Naive thymus-derived CD4-positive, alpha-beta T cell (primary cell): ENCODE results near the gene INF2. TPM values are rescaled to one million over a fixed set of nuclear protein-coding genes. Genes with fewer than 3 reads are reported as not detected.

Experiments
- ATAC-seq: fragments of 150-1000 bp; cut with Tn5 transposase; 2 replicates; pipeline ENCODE4 v1.10.0; 2021; ENCODE audit warnings: mild to moderate bottlenecking, moderate library complexity
- CTCF ChIA-PET: fragments of 350-600 bp; sonication (Branson Sonifier 250); formaldehyde crosslinking; loops from one replicate; lab custom pipeline; 2021; ENCODE audit warnings: antibody characterized with exemption; lab: Charles Lee
- POLR2A ChIA-PET: fragments of 350-600 bp; sonication (Branson Sonifier 250); formaldehyde crosslinking; loops from one replicate; lab custom pipeline; 2021; ENCODE audit warnings: antibody characterized with exemption, inconsistent platforms; lab: Charles Lee
- DNase-seq, 9 donors: peaks; one replicate each; pipeline versions ENCODE4 v3.0.0 to v3.0.0-alpha.2; 2020 to 2022; ENCODE audit warnings: mixed read lengths in 1 of 9
- H3K27ac ChIP-seq: one replicate; pipeline ENCODE4 v1.7.0; 2013; ENCODE audit warnings: mild to moderate bottlenecking, low read depth, low read length, moderate library complexity
- H3K27me3 ChIP-seq, 2 donors: one replicate each; pipeline ENCODE4 v1.7.0; 2013; ENCODE audit warnings: low read length in 2 of 2, mild to moderate bottlenecking in 2 of 2, moderate library complexity in 2 of 2; ENCODE audit not compliant: control insufficient read depth in 2 of 2, insufficient read depth in 2 of 2
- H3K36me3 ChIP-seq, 3 experiments: 1 replicate in 2 of 3; 2 replicates in 1 of 3; pipeline ENCODE4 v1.7.0; 2013; ENCODE audit warnings: low read length in 3 of 3, mild to moderate bottlenecking in 3 of 3, moderate library complexity in 1 of 3; ENCODE audit not compliant: insufficient read depth in 3 of 3, control insufficient read depth in 2 of 3
- H3K4me1 ChIP-seq, 2 donors: one replicate each; pipeline ENCODE4 v1.7.0; 2013; ENCODE audit warnings: low read length in 2 of 2, mild to moderate bottlenecking in 2 of 2, moderate library complexity in 1 of 2; ENCODE audit not compliant: control insufficient read depth in 2 of 2, insufficient read depth in 2 of 2
- H3K4me3 ChIP-seq: 2 replicates; pipeline ENCODE4 v1.7.0; 2013; ENCODE audit warnings: mild to moderate bottlenecking, low read length
- H3K9me3 ChIP-seq, 3 experiments: 1 replicate in 2 of 3; 2 replicates in 1 of 3; pipeline ENCODE4 v1.7.0; 2013; ENCODE audit warnings: low read length in 3 of 3; ENCODE audit not compliant: control insufficient read depth in 2 of 3
- H3K27ac Mint-ChIP-seq, 9 donors: one replicate each; pipeline ENCODE4 v1.8.0; 2020 to 2022; ENCODE audit warnings: mixed read lengths in 9 of 9, mild to moderate bottlenecking in 8 of 9, moderate library complexity in 5 of 9, inconsistent platforms in 2 of 9
- H3K27me3 Mint-ChIP-seq, 5 donors: one replicate each; pipeline ENCODE4 v1.8.0; 2021 to 2022; ENCODE audit warnings: mixed read lengths in 5 of 5, mild to moderate bottlenecking in 1 of 5
- H3K36me3 Mint-ChIP-seq, 5 donors: one replicate each; pipeline ENCODE4 v1.8.0; 2020 to 2022; ENCODE audit warnings: mixed read lengths in 5 of 5, mild to moderate bottlenecking in 3 of 5, inconsistent platforms in 1 of 5
- H3K4me1 Mint-ChIP-seq, 7 donors: one replicate each; pipeline ENCODE4 v1.8.0; 2020 to 2022; ENCODE audit warnings: mixed read lengths in 7 of 7, mild to moderate bottlenecking in 3 of 7, inconsistent platforms in 1 of 7
- H3K4me3 Mint-ChIP-seq, 10 donors: one replicate each; pipeline ENCODE4 v1.8.0; 2020 to 2022; ENCODE audit warnings: mild to moderate bottlenecking in 10 of 10, mixed read lengths in 10 of 10, moderate library complexity in 6 of 10, inconsistent platforms in 2 of 10
- H3K9me3 Mint-ChIP-seq, 11 donors: one replicate each; pipeline ENCODE4 v1.8.0; 2020 to 2022; ENCODE audit warnings: mixed read lengths in 11 of 11, mild to moderate bottlenecking in 4 of 11, inconsistent platforms in 1 of 11, moderate library complexity in 1 of 11
- intact Hi-C, 2 donors: fragments of 100-400 bp; cut with micrococcal nuclease; formaldehyde crosslinking; loops; one replicate each; pipeline ENCODE4 v1.15.1; 2023
- polyA plus RNA-seq, 2 donors: library from polyadenylated mRNA; unstranded; fragments of 300-500 nt; fragmentation: Illumina TruSeq; gene quantifications; one replicate each; pipeline ENCODE4 v1.2.3, GENCODE V29; 2021
- total RNA-seq, 6 experiments: library from RNA in 5 of 6; stranded (reverse) in 5 of 6; gene quantifications; 1 replicate in 5 of 6; 2 replicates in 1 of 6; pipeline ENCODE4 v1.2.3 and lab custom pipeline; 2021 to 2026

INF2 gene
- total and polyA plus RNA-seq, 7 experiments from 2014 or later, result 5.8 to 140 (median 75.1) TPM

- H3K27ac Mint-ChIP-seq, result peak overlapping the region in 1 of 9 donors; percentile 37
Measured at GRCh38 chr14:104717137-104717536, 27.7 kb downstream of the INF2 start.

GRCh38 chr14:104717646-104718045, 28.2 kb downstream of the INF2 start:
- H3K4me3 Mint-ChIP-seq, result no peak overlapping the region
- peaks cover 0 to 7% (median 0%) of the 10 kb centered on the region in 7 donors for H3K4me1 Mint-ChIP-seq
- intact Hi-C loops, result no loop called here
- H3K36me3 Mint-ChIP-seq, result peaks cover 0 to 8% (median 0%) of the 10 kb centered on the region in 5 donors
- ChIA-PET CTCF (interaction anchor here (1.0 kb wide), 1 partner anchor 23 kb away, joined by 3 read pairs; no protein-coding TSS in a partner anchor), POLR2A (no interaction called here)
- Histone ChIP-seq H3K4me3 (no peak overlapping the region), H3K27me3 (no peaks in the 10 kb centered on the region), H3K27ac (no peak overlapping the region), H3K4me1 (no peaks in the 10 kb centered on the region), H3K36me3 (peaks cover 0 to 48% (median 7%) of the 10 kb centered on the region in 3 experiments), H3K9me3 (no peaks in the 10 kb centered on the region)
- ATAC-seq (no peak), DNase-seq (no peak)
- no peaks in the 10 kb centered on the region for H3K27me3 Mint-ChIP-seq
- peak overlapping the region in 1 of 9 donors; percentile 37 for H3K27ac Mint-ChIP-seq
- no peaks in the 10 kb centered on the region for H3K9me3 Mint-ChIP-seq

More at GRCh38 chr14:104717137-104717536, 27.7 kb downstream of the INF2 start:
- no peaks in the 10 kb centered on the region for H3K27me3 ChIP-seq
- DNase-seq (no peak), ATAC-seq (no peak)
- ChIA-PET CTCF (no interaction called here), POLR2A (no interaction called here)
- Mint-ChIP-seq H3K36me3 (peaks cover 0 to 8% (median 0%) of the 10 kb centered on the region in 5 donors), H3K9me3 (no peaks in the 10 kb centered on the region), H3K4me1 (peaks cover 0 to 7% (median 0%) of the 10 kb centered on the region in 7 donors), H3K27me3 (no peaks in the 10 kb centered on the region), H3K4me3 (no peak overlapping the region)
- H3K9me3 ChIP-seq, result no peaks in the 10 kb centered on the region
- H3K27ac ChIP-seq, result no peak overlapping the region
- intact Hi-C loops, result no loop called here
- no peaks in the 10 kb centered on the region for H3K4me1 ChIP-seq
- no peak overlapping the region for H3K4me3 ChIP-seq
- peaks cover 0 to 53% (median 7%) of the 10 kb centered on the region in 3 experiments for H3K36me3 ChIP-seq

- H3K27ac ChIP-seq, result no peak overlapping the region
- H3K4me3 ChIP-seq, result no peak overlapping the region
- no peaks in the 10 kb centered on the region for H3K9me3 ChIP-seq
- H3K36me3 ChIP-seq, result peaks cover 0 to 43% (median 7%) of the 10 kb centered on the region in 3 experiments
- intact Hi-C loops, result no loop called here
- POLR2A ChIA-PET, result no interaction called here
- Mint-ChIP-seq H3K36me3 (peaks cover 0 to 8% (median 0%) of the 10 kb centered on the region in 5 donors), H3K27ac (no peak overlapping the region), H3K4me1 (peaks cover 0 to 7% (median 0%) of the 10 kb centered on the region in 7 donors), H3K4me3 (no peak overlapping the region), H3K9me3 (no peaks in the 10 kb centered on the region), H3K27me3 (no peaks in the 10 kb centered on the region)
- DNase-seq (no peak), ATAC-seq (no peak)
- CTCF ChIA-PET, result interaction anchor here (1.0 kb wide), 1 partner anchor 23 kb away, joined by 3 read pairs; no protein-coding TSS in a partner anchor
- H3K4me1 ChIP-seq, result no peaks in the 10 kb centered on the region
- H3K27me3 ChIP-seq, result no peaks in the 10 kb centered on the region
Measured at GRCh38 chr14:104718147-104718546, 28.7 kb downstream of the INF2 start.

DNA sequence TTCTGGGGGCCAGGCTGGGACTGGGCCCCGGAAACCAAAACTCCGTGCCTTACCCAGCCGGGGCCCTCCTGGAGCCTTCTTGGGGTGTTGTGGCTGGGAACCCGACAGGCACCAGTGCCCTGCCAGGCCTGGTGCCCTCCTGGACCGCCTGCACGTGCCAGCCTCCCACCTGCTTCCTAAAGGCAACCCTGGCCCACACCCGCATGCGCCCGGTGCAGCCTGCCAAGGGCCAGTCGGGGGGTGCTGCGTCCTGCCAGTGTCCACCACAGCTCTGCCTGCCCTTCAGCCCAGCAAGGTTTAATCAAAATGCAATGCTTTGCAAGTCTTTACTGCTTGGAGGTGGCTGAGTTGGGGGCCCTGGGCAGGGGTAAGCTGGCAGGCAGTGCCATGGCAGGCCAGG, 29.5 kb downstream of the INF2 start:
- Mint-ChIP-seq H3K9me3 (no peaks in the 10 kb centered on the region), H3K4me3 (no peak overlapping the region), H3K27me3 (no peaks in the 10 kb centered on the region), H3K4me1 (peaks cover 0 to 7% (median 0%) of the 10 kb centered on the region in 7 donors), H3K36me3 (peaks cover 0 to 8% (median 0%) of the 10 kb centered on the region in 5 donors), H3K27ac (no peak overlapping the region)
- ATAC-seq, result no peak
- H3K4me3 ChIP-seq, result no peak overlapping the region
- ChIA-PET POLR2A (no interaction called here), CTCF (no interaction called here)
- H3K9me3 ChIP-seq, result no peaks in the 10 kb centered on the region
- H3K27me3 ChIP-seq, result no peaks in the 10 kb centered on the region
- peaks cover 0 to 36% (median 7%) of the 10 kb centered on the region in 3 experiments for H3K36me3 ChIP-seq
- intact Hi-C loops, result no loop called here
- DNase-seq, result no peak
- no peak overlapping the region for H3K27ac ChIP-seq
- peaks cover 0 to 6% of the 10 kb centered on the region in 2 donors for H3K4me1 ChIP-seq

DNA sequence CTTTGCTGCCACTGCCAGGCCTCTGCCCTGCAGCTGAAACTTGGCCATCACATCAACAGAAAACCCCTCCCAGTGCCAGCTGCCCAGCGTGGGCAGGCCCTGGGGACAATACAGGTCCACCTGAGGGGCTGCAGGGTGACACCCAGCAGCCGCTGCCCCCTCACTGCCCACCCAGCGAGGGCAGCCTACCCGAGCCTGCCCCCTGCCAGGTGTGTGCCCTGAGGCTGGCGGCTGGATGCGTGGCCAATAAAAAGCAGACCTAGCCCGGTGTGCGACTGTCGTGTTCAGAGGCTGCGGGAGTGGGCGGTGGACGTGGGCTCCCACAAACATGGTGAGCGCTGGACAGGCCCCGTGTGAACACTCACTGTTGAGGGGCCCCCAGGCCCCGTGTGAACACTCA, 29.9 kb downstream of the INF2 start:
- Mint-ChIP-seq H3K27ac (no peak overlapping the region), H3K4me3 (no peak overlapping the region), H3K36me3 (peaks cover 0 to 8% (median 0%) of the 10 kb centered on the region in 5 donors), H3K27me3 (no peaks in the 10 kb centered on the region), H3K4me1 (peaks cover 0 to 7% (median 0%) of the 10 kb centered on the region in 7 donors), H3K9me3 (no peaks in the 10 kb centered on the region)
- ChIA-PET POLR2A (no interaction called here), CTCF (no interaction called here)
- H3K4me1 ChIP-seq, result peaks cover 0 to 6% of the 10 kb centered on the region in 2 donors
- no peak for DNase-seq
- intact Hi-C loops, result no loop called here
- H3K27me3 ChIP-seq, result no peaks in the 10 kb centered on the region
- no peak for ATAC-seq
- H3K4me3 ChIP-seq, result no peak overlapping the region
- no peaks in the 10 kb centered on the region for H3K9me3 ChIP-seq
- peaks cover 0 to 31% (median 3%) of the 10 kb centered on the region in 3 experiments for H3K36me3 ChIP-seq
- H3K27ac ChIP-seq, result no peak overlapping the region

GRCh38 chr14:104721505-104722431, 32.4 kb downstream of the INF2 start:
- intact Hi-C loops, result loop anchor here in 1 of 2 donors (5.0 kb wide), 1 partner anchor 46 kb away; no protein-coding TSS in a partner anchor
- Mint-ChIP-seq H3K27ac (peak overlapping the region in 1 of 9 donors; percentile 47), H3K9me3 (no peaks in the 10 kb centered on the region), H3K4me1 (peaks cover 0 to 7% (median 0%) of the 10 kb centered on the region in 7 donors), H3K27me3 (no peaks in the 10 kb centered on the region), H3K4me3 (peak overlapping the region in 4 of 10 donors; percentile 35 to 73 (median 40)), H3K36me3 (peaks cover 0 to 6% (median 0%) of the 10 kb centered on the region in 5 donors)
- Histone ChIP-seq H3K27me3 (no peaks in the 10 kb centered on the region), H3K36me3 (peaks cover 0 to 9% (median 0%) of the 10 kb centered on the region in 3 experiments), H3K4me1 (peaks cover 0 to 6% of the 10 kb centered on the region in 2 donors), H3K27ac (no peak overlapping the region), H3K4me3 (no peak overlapping the region), H3K9me3 (no peaks in the 10 kb centered on the region)
- DNase-seq, result no peak
- ChIA-PET POLR2A (interaction anchor here (0.9 kb wide), 1 partner anchor 19 kb away, joined by 3 read pairs; no protein-coding TSS in a partner anchor), CTCF (interaction anchor here (1.3 kb wide), 2 partner anchors 30 to 56 kb away, joined by 4 to 5 read pairs; partner anchors contain the start of gene SIVA1)
- ATAC-seq, result no peak
